Measurements from ENCODE around the gene SUSD3. TPM values are rescaled to one million over a fixed set of nuclear protein-coding genes. Genes with fewer than 3 reads are reported as not detected.

The SUSD3 gene
- total and polyA plus RNA-seq, 2 of the 4 experiments (the other 2 are of a cell fraction): 0.54 to 1.5 TPM

DNA sequence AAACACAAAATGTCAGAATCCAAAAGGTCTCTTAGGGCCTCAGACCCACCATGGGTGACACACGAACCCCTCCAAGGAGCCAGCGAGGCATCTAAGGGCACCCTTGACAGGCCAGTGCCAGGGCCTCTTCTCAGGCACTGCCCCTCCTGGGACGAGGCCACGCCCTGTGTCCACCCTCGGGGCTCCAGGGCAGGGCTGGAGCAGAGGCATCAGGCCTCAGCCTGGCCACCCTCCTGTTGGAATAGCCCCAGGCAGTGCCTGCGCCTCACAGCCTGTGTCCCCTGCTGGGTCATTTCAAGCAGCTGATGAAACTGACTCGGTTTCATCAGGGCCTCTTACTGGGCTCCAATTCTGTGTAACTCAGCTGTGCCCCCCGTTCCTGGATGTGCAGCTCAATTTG lies 32.8 kb upstream of the SUSD3 start:
- no peak overlapping the region for H4K91ac ChIP-seq (ENCODE audit: insufficient read depth, low read depth, low read length)
- H2AK5ac ChIP-seq (ENCODE audit: low read depth, low read length): no peak overlapping the region
- ChIA-PET CTCF (interaction anchor here (0.6 to 1.3 kb wide), 2 partner anchors 11 to 16 kb away, joined by 3 read pairs; no protein-coding TSS in a partner anchor), POLR2A (ENCODE audit: unreplicated experiment) (interaction anchor here (0.5 kb wide), 1 partner anchor 94 kb away, joined by 3 read pairs; no protein-coding TSS in a partner anchor)
- TF ChIP-seq RAD21 (IDR thresholded peaks at IDR 0.05; ENCODE audit: low read length) (no peak), FOS (IDR thresholded peaks at IDR 0.05; ENCODE audit: low read depth, low read length) (no peak), MAFK (IDR thresholded peaks at IDR 0.05; ENCODE audit: low read depth, low read length) (no peak), BHLHE40 (IDR thresholded peaks at IDR 0.05; ENCODE audit: low read depth, low read length) (no peak), RCOR1 (IDR thresholded peaks at IDR 0.05; ENCODE audit: insufficient replicate concordance, low read length) (no peak), POLR2A (IDR thresholded peaks at IDR 0.05; ENCODE audit: low read depth, low read length) (no peak), SMC3 (IDR thresholded peaks at IDR 0.05; ENCODE audit: low read depth, low read length) (no peak), MXI1 (IDR thresholded peaks at IDR 0.05; ENCODE audit: borderline replicate concordance, low read depth, low read length) (no peak), ELK1 (IDR thresholded peaks at IDR 0.05; ENCODE audit: borderline replicate concordance, low read depth, low read length) (no peak), MAZ (IDR thresholded peaks at IDR 0.05; ENCODE audit: borderline replicate concordance, low read depth, low read length) (no peak), CEBPB (IDR thresholded peaks at IDR 0.05; ENCODE audit: low read depth, low read length) (no peak), RFX5 (IDR thresholded peaks at IDR 0.05; ENCODE audit: low read depth, low read length) (no peak), NFE2L2 (IDR thresholded peaks at IDR 0.05; ENCODE audit: low read depth, low read length) (no peak), CHD1 (IDR thresholded peaks at IDR 0.05; ENCODE audit: low read depth, low read length) (no peak)
- TF ChIP-seq, protein P1, sequence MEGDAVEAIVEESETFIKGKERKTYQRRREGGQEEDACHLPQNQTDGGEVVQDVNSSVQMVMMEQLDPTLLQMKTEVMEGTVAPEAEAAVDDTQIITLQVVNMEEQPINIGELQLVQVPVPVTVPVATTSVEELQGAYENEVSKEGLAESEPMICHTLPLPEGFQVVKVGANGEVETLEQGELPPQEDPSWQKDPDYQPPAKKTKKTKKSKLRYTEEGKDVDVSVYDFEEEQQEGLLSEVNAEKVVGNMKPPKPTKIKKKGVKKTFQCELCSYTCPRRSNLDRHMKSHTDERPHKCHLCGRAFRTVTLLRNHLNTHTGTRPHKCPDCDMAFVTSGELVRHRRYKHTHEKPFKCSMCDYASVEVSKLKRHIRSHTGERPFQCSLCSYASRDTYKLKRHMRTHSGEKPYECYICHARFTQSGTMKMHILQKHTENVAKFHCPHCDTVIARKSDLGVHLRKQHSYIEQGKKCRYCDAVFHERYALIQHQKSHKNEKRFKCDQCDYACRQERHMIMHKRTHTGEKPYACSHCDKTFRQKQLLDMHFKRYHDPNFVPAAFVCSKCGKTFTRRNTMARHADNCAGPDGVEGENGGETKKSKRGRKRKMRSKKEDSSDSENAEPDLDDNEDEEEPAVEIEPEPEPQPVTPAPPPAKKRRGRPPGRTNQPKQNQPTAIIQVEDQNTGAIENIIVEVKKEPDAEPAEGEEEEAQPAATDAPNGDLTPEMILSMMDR (conservative IDR thresholded peaks at IDR 0.05; ENCODE audit: low read depth, low read length): no peak
- TF ChIP-seq, protein P2, sequence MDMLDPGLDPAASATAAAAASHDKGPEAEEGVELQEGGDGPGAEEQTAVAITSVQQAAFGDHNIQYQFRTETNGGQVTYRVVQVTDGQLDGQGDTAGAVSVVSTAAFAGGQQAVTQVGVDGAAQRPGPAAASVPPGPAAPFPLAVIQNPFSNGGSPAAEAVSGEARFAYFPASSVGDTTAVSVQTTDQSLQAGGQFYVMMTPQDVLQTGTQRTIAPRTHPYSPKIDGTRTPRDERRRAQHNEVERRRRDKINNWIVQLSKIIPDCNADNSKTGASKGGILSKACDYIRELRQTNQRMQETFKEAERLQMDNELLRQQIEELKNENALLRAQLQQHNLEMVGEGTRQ (IDR thresholded peaks at IDR 0.05; ENCODE audit: low read depth, low read length): no peak
- H3K9me3 ChIP-seq (ENCODE audit: control insufficient read depth, insufficient read depth, low read length): no peaks in the 10 kb centered on the region
- intact Hi-C loops (cut with micrococcal nuclease) (no loop called here), dilution Hi-C loops (cut with HindIII; ENCODE audit: low sequenced_read_pairs, unreplicated experiment) (no loop called here), in situ Hi-C loops (cut with MboI; ENCODE audit: low sequenced_read_pairs) (no loop called here)
- H3K56ac ChIP-seq (ENCODE audit: extremely low read depth, insufficient read depth, low read length): no peak overlapping the region
- no peak overlapping the region for H2BK120ac ChIP-seq (ENCODE audit: low read depth, low read length)
- no peaks in the 10 kb centered on the region for H3K79me1 ChIP-seq (ENCODE audit: low read depth in 1 of 2, low read length in 2 of 2)
- no peak overlapping the region for H3K27ac ChIP-seq (ENCODE audit: insufficient read depth, low read length)
- H3K4me3 ChIP-seq (ENCODE audit: insufficient read depth, low read depth, low read length): no peak overlapping the region
- H3K14ac ChIP-seq (replicated peaks; ENCODE audit: low read depth, low read length): no peak overlapping the region
- H4K8ac ChIP-seq (ENCODE audit: low read depth in 2 of 2, low read length in 2 of 2): no peak overlapping the region
- H3K4ac ChIP-seq (ENCODE audit: low read depth, low read length): no peak overlapping the region
- H3K36me3 ChIP-seq (ENCODE audit: control insufficient read depth, insufficient read depth, low read length): no peaks in the 10 kb centered on the region
- WGBS, 2 experiments (ENCODE audit: extremely low coverage in 2 of 2, insufficient read length in 1 of 2): 54% methylated on average over 2 of the region's 8 CpGs; no CpG with 5 or more reads in 1 of the 2 experiments
- DNase-seq: no peak
- no peak overlapping the region for H4K5ac ChIP-seq (ENCODE audit: low read depth, low read length)
- no peaks in the 10 kb centered on the region for H3K4me1 ChIP-seq (ENCODE audit: control insufficient read depth, insufficient read depth, low read length)
- H2AFZ ChIP-seq (replicated peaks; ENCODE audit: low read length, poor library complexity): peak overlapping the region; percentile 15
- H2BK20ac ChIP-seq (ENCODE audit: low read depth, low read length): no peak overlapping the region
- ATAC-seq (ENCODE audit: low read depth): no peak
- H3K9me1 ChIP-seq (ENCODE audit: insufficient read depth, low read length): no peaks in the 10 kb centered on the region
- no peak overlapping the region for H3K9ac ChIP-seq (ENCODE audit: low read depth, low read length)
- no peaks in the 10 kb centered on the region for H4K20me1 ChIP-seq (ENCODE audit: insufficient read depth, low read length)
- no peak overlapping the region for H3K23ac ChIP-seq (ENCODE audit: low read depth, low read length)
- no peak overlapping the region for H2AK9ac ChIP-seq (replicated peaks; ENCODE audit: low read depth, low read length, poor library complexity)
- no peak overlapping the region for H3K4me2 ChIP-seq (ENCODE audit: low read depth, low read length)
- no peak overlapping the region for H2BK15ac ChIP-seq (ENCODE audit: low read depth, low read length)
- no peak overlapping the region for H2BK5ac ChIP-seq (ENCODE audit: low read depth, low read length, poor library complexity, severe bottlenecking)
- no peak overlapping the region for H3K18ac ChIP-seq (ENCODE audit: low read depth, low read length)
- peaks cover 4% of the 10 kb centered on the region for H3K27me3 ChIP-seq (ENCODE audit: control insufficient read depth, insufficient read depth, low read length)
- no TSS peak for BruUV-seq (replicated peaks)
